Right lobe of liver (tissue), 4 donors: ENCODE data around the gene B3GAT1.

ENCODE experiments used
- POLR2A ChIP-seq: fragments of 450-650 bp; IDR thresholded peaks from one replicate; pipeline ENCODE4 v1.6.1; 2017; ENCODE audit warnings: antibody characterized with exemption, mild to moderate bottlenecking
- TF ChIP-seq, protein P1 (sequence below), 4 donors: fragments of 200-600 bp in 3 of 4; fragments of 450-650 bp in 1 of 4; IDR thresholded peaks; one replicate each; pipeline versions ENCODE4 v1.5.1 to v1.8.0; 2016 to 2022; ENCODE audit warnings: antibody characterized with exemption in 4 of 4, mild to moderate bottlenecking in 2 of 4
- donor health status: DM: no; HTN: no; CAD: no.
- donor health status: DM: no; HTN: no; CAD: no.
- donor health status: DM: no; HTN: yes; CAD: no.

DNA sequence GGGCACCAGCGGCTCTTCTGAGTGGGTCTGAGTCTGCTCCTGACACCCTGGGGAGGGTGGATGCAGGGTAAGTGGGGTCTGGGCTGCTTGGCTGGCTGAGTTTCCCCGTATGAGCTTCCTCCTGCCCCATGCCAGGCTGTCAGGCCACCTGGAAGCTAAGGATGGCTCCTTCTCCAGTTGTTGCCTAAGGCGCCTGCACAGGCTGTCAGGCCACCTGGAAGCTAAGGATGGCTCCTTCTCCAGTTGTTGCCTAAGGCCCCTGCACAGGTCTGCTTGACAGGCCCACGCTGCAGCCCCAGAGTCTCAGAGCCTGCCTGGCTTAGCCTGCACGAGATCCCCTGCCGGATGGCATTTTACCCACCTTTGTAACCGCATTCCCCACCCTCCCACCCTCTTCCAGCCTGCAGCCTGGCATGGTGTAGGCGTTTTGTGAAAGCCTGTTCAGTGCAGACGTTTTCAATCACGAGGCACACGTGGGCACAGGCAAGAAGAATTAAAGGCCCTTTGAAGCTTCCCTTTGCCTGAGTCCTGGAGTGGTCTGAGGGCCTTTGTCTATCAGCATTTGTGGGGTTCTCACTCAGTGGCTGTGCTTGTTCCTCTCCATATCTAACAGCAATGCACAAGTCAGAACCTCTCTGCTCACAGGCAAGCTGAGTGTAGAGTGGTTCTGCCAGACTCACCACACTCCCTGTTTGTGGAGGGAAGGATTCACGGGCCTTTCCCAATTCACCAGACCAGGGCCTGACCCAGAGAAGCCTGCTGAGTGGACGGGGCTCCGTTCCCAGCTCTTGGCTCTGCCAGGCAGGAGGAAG is 40.2 kb upstream of the B3GAT1 start:
- TF ChIP-seq, protein P1, sequence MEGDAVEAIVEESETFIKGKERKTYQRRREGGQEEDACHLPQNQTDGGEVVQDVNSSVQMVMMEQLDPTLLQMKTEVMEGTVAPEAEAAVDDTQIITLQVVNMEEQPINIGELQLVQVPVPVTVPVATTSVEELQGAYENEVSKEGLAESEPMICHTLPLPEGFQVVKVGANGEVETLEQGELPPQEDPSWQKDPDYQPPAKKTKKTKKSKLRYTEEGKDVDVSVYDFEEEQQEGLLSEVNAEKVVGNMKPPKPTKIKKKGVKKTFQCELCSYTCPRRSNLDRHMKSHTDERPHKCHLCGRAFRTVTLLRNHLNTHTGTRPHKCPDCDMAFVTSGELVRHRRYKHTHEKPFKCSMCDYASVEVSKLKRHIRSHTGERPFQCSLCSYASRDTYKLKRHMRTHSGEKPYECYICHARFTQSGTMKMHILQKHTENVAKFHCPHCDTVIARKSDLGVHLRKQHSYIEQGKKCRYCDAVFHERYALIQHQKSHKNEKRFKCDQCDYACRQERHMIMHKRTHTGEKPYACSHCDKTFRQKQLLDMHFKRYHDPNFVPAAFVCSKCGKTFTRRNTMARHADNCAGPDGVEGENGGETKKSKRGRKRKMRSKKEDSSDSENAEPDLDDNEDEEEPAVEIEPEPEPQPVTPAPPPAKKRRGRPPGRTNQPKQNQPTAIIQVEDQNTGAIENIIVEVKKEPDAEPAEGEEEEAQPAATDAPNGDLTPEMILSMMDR (IDR thresholded peaks at IDR 0.05): no peak
- no peak for TF ChIP-seq POLR2A
